Lower lobe of right lung (tissue), 2 donors: ENCODE measurements around the gene MRPL42. TPM values are rescaled to one million over a fixed set of nuclear protein-coding genes. Genes with fewer than 3 reads are reported as not detected.
"Not testable (repeated sequence)": the region's sequence is repeated elsewhere in the genome, so short reads cannot be mapped to it uniquely, and the experiment has no call there.

Experiments
- ATAC-seq, 2 donors: fragments of 200-7000 bp; cut with Tn5 transposase; one replicate each; pipeline ENCODE4 v1.9.1; 2020 to 2022; ENCODE audit warnings: mild to moderate bottlenecking in 2 of 2, moderate library complexity in 2 of 2
- DNase-seq: peaks from one replicate; pipeline ENCODE4 v3.0.0-alpha.2; 2020
- H3K27ac ChIP-seq: fragments of 200-600 bp; one replicate; pipeline ENCODE4 v1.8.0; 2022
- H3K27me3 ChIP-seq: fragments of 200-600 bp; one replicate; pipeline ENCODE4 v1.8.0; 2022; ENCODE audit warnings: low read depth
- H3K36me3 ChIP-seq: fragments of 200-600 bp; one replicate; pipeline ENCODE4 v1.8.0; 2022; ENCODE audit warnings: mild to moderate bottlenecking
- H3K4me1 ChIP-seq: fragments of 200-600 bp; one replicate; pipeline ENCODE4 v1.8.0; 2022
- H3K4me3 ChIP-seq: fragments of 200-600 bp; one replicate; pipeline ENCODE4 v1.8.0; 2022; ENCODE audit warnings: mild to moderate bottlenecking
- H3K9me3 ChIP-seq: fragments of 200-600 bp; one replicate; pipeline ENCODE4 v1.8.0; 2022
- CTCF ChIP-seq: fragments of 200-600 bp; IDR thresholded peaks from one replicate; pipeline ENCODE4 v1.8.0; 2022; ENCODE audit warnings: antibody characterized with exemption, mild to moderate bottlenecking
- intact Hi-C: fragments of 100-400 bp; cut with DNase I; formaldehyde crosslinking; loops from one replicate; pipeline ENCODE4 v1.11.0; 2022
- total RNA-seq: library from RNA; stranded (reverse); fragmentation: NEBNext Ultra II Directional; extraction: Animal tissue kit (Norgen Biotek cat#: 25700); gene quantifications from one replicate; pipeline ENCODE4 v1.2.1, GENCODE V29; 2021
- donor health status: DM: no; HTN: yes; CAD: no; lungs with severe emphysema.

Gene MRPL42
- total RNA-seq, 1 donor from 2014 or later, result 44.4 TPM

- intact Hi-C loops, result no loop called here
- DNase-seq (no peak), ATAC-seq (no peak)
- H3K27ac ChIP-seq, result no peak overlapping the region
- no peaks in the 10 kb centered on the region for H3K4me1 ChIP-seq
- no peak for TF ChIP-seq CTCF
- no peak overlapping the region for H3K4me3 ChIP-seq
- no peaks in the 10 kb centered on the region for H3K27me3 ChIP-seq
- H3K9me3 ChIP-seq, result no peaks in the 10 kb centered on the region
- peaks cover 58% of the 10 kb centered on the region for H3K36me3 ChIP-seq
Observed at GRCh38 chr12:93494096-93494495, 26.8 kb downstream of the MRPL42 start.

- H3K4me3 ChIP-seq, result no peak overlapping the region
- DNase-seq (no peak), ATAC-seq (no peak)
- peaks cover 44% of the 10 kb centered on the region for H3K36me3 ChIP-seq
- no peak for TF ChIP-seq CTCF
- no peaks in the 10 kb centered on the region for H3K4me1 ChIP-seq
- H3K27ac ChIP-seq, result no peak overlapping the region
- no peaks in the 10 kb centered on the region for H3K9me3 ChIP-seq
- intact Hi-C loops, result no loop called here
- H3K27me3 ChIP-seq, result no peaks in the 10 kb centered on the region
Observed at GRCh38 chr12:93497456-93497855, 30.1 kb downstream of the MRPL42 start.

GRCh38 chr12:93498813-93499212 is 31.5 kb downstream of the MRPL42 start:
- H3K4me1 ChIP-seq, H3K4me3 ChIP-seq, DNase-seq, H3K27ac ChIP-seq, H3K27me3 ChIP-seq, H3K9me3 ChIP-seq, ATAC-seq, intact Hi-C loops: not testable (repeated sequence)
- peaks cover 44% of the 10 kb centered on the region for H3K36me3 ChIP-seq

GRCh38 chr12:93500201-93500600 is 32.9 kb downstream of the MRPL42 start:
- no peak for TF ChIP-seq CTCF
- intact Hi-C loops, result loop anchor here (5.0 kb wide), 1 partner anchor 602 kb away; no protein-coding TSS in a partner anchor
- Histone ChIP-seq H3K36me3 (peaks cover 36% of the 10 kb centered on the region), H3K4me1 (no peaks in the 10 kb centered on the region), H3K4me3 (no peak overlapping the region), H3K9me3 (no peaks in the 10 kb centered on the region), H3K27me3 (no peaks in the 10 kb centered on the region), H3K27ac (no peak overlapping the region)
- ATAC-seq (no peak), DNase-seq (no peak)

- H3K36me3 ChIP-seq, result peaks cover 32% of the 10 kb centered on the region
- H3K4me3 ChIP-seq, result no peak overlapping the region
- ATAC-seq, result no peak
- H3K4me1 ChIP-seq, result no peaks in the 10 kb centered on the region
- intact Hi-C loops, result loop anchor here (5.0 kb wide), 1 partner anchor 602 kb away; no protein-coding TSS in a partner anchor
- no peak for DNase-seq
- H3K9me3 ChIP-seq, result no peaks in the 10 kb centered on the region
- no peak for TF ChIP-seq CTCF
- no peak overlapping the region for H3K27ac ChIP-seq
- no peaks in the 10 kb centered on the region for H3K27me3 ChIP-seq
Observed at GRCh38 chr12:93500667-93501066, 33.4 kb downstream of the MRPL42 start.

- H3K27me3 ChIP-seq, result no peaks in the 10 kb centered on the region
- H3K9me3 ChIP-seq, result no peaks in the 10 kb centered on the region
- intact Hi-C loops, result loop anchor here (5.0 kb wide), 1 partner anchor 599 kb away; no protein-coding TSS in a partner anchor
- H3K27ac ChIP-seq, result no peak overlapping the region
- peak in 1 of 2 donors; percentile 62 for ATAC-seq
- H3K4me3 ChIP-seq, result no peak overlapping the region
- TF ChIP-seq CTCF, result peak; percentile 84
- no peak for DNase-seq
- H3K36me3 ChIP-seq, result peaks cover 21% of the 10 kb centered on the region
- H3K4me1 ChIP-seq, result no peaks in the 10 kb centered on the region
Observed at GRCh38 chr12:93502802-93503623, 35.7 kb downstream of the MRPL42 start.
